ENCODE data around the gene USP21. TPM values are rescaled to one million over a fixed set of nuclear protein-coding genes. Genes with fewer than 3 reads are reported as not detected.

The USP21 gene, protein sequence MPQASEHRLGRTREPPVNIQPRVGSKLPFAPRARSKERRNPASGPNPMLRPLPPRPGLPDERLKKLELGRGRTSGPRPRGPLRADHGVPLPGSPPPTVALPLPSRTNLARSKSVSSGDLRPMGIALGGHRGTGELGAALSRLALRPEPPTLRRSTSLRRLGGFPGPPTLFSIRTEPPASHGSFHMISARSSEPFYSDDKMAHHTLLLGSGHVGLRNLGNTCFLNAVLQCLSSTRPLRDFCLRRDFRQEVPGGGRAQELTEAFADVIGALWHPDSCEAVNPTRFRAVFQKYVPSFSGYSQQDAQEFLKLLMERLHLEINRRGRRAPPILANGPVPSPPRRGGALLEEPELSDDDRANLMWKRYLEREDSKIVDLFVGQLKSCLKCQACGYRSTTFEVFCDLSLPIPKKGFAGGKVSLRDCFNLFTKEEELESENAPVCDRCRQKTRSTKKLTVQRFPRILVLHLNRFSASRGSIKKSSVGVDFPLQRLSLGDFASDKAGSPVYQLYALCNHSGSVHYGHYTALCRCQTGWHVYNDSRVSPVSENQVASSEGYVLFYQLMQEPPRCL
- total RNA-seq (10 to 100 TPM; 16.7 to 41.9 (median 38.5) TPM), polyA plus RNA-seq (10 to 100 TPM; 29.2 to 32.0 TPM)
- long read RNA-seq, donor 1, transcript USP21-201 (13 exons, 2,195 nt): major isoform, 47 of 112 reads
- long read RNA-seq, donor 1, partial matches to known transcripts: 35 of 112 reads
- long read RNA-seq, donor 1, other reads (novel, unspliced or antisense): 25 of 112 reads
- long read RNA-seq, donor 2, transcript USP21-201 (13 exons, 2,195 nt): major isoform, 6 of 17 reads
- long read RNA-seq, donor 2, partial matches to known transcripts: 9 of 17 reads
- long read RNA-seq, donor 2, other reads (novel, unspliced or antisense): 0 of 17 reads
- long read RNA-seq, donor 3, transcript USP21-201 (13 exons, 2,195 nt): major isoform, 28 of 76 reads
- long read RNA-seq, donor 3, transcript USP21-203 (14 exons, 2,342 nt): minor isoform, 7 of 76 reads
- long read RNA-seq, donor 3, partial matches to known transcripts: 18 of 76 reads
- long read RNA-seq, donor 3, other reads (novel, unspliced or antisense): 23 of 76 reads

GRCh38 chr1:161159087-161159912, at the start of gene USP21:
TSS of gene USP21 (plus strand) at chr1:161159500. CDS start at chr1:161160641, 1,141 bp downstream.
- Histone ChIP-seq H3K27me3 (no peaks in the 10 kb centered on the region), H3K27ac (peak within 1 kb of the TSS; percentile 68 to 89), H3K36me3 (no peaks in the 10 kb centered on the region), H3K4me3 (peak within 1 kb of the TSS; percentile 84), H3K9me3 (no peaks in the 10 kb centered on the region), H3K4me1 (ENCODE audit: insufficient read depth) (peaks cover 14% of the 10 kb centered on the region)
- intact Hi-C loops (cut with DNase I): loop anchor here in 1 of 4 donors (10.0 kb wide), 1 partner anchor 874 kb away; the partner anchor contains the start of gene PEX19
- peak; percentile 92 to 96 (median 95) for DNase-seq
- 0 to 2% (median 1%) methylated on average over 49 to 60 of the region's 60 CpGs for WGBS, 3 donors
- no peak for TF ChIP-seq EP300 (IDR thresholded peaks at IDR 0.05)
- TF ChIP-seq CTCF (IDR thresholded peaks at IDR 0.05): peak in 1 of 3 donors; percentile 52
- peak; percentile 57 for TF ChIP-seq POLR2A (IDR thresholded peaks at IDR 0.05)

GRCh38 chr1:161111117-161111516, 48.2 kb upstream of the USP21 start:
- Histone ChIP-seq H3K4me1 (ENCODE audit: insufficient read depth) (peaks cover 5% of the 10 kb centered on the region), H3K9me3 (no peaks in the 10 kb centered on the region), H3K4me3 (no peak overlapping the region), H3K27ac (no peak overlapping the region), H3K36me3 (no peaks in the 10 kb centered on the region), H3K27me3 (no peaks in the 10 kb centered on the region)
- 92 to 94% (median 93%) methylated on average over 3 of the region's 3 CpGs for WGBS, 3 donors
- TF ChIP-seq CTCF (IDR thresholded peaks at IDR 0.05) (no peak), EP300 (IDR thresholded peaks at IDR 0.05) (no peak), POLR2A (IDR thresholded peaks at IDR 0.05) (no peak)
- intact Hi-C loops (cut with DNase I): no loop called here
- no peak for DNase-seq

DNA sequence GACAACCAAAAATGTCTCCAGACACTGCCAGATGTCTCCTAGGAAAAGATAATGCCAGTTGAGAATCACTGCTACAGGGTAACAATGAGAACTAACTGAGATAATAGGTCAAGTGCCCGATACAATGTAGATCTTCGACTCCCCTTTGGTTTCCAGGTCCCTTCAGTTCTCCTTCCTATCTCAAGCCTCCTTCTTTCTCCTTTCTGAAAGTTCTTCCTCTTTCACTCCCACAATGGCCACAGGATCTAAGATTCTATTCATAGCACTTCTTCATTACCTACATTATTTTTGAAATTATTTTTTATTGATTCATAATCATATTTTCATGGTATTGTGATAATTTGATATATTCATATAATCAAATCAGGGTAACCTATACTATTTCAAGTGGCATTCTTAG, 47.8 kb upstream of the USP21 start:
- Histone ChIP-seq H3K4me1 (ENCODE audit: insufficient read depth) (peaks cover 9% of the 10 kb centered on the region), H3K36me3 (no peaks in the 10 kb centered on the region), H3K4me3 (no peak overlapping the region), H3K9me3 (no peaks in the 10 kb centered on the region), H3K27me3 (no peaks in the 10 kb centered on the region), H3K27ac (no peak overlapping the region)
- 91 to 94% (median 91%) methylated on average over 2 of the region's 2 CpGs for WGBS, 3 donors
- DNase-seq: no peak
- TF ChIP-seq POLR2A (IDR thresholded peaks at IDR 0.05): no peak
- no peak for TF ChIP-seq CTCF (IDR thresholded peaks at IDR 0.05)
- TF ChIP-seq EP300 (IDR thresholded peaks at IDR 0.05): no peak
- intact Hi-C loops (cut with DNase I): no loop called here

Measured in ovary (tissue), 10 donors.